Stimulated activated CD4-positive, alpha-beta T cell treated with anti-CD3 and anti-CD28 coated beads, Interleukin-12 subunit alpha, Interleukin-12 subunit beta, amount 100 ng/mL, for 48 hours (primary cell): ENCODE data around the gene MAG.
"Not testable (repeated sequence)": the region's sequence is repeated elsewhere in the genome, so short reads cannot be mapped to it uniquely, and the experiment has no call there.

Experiments
- DNase-seq, 3 donors: peaks; one replicate each; pipeline ENCODE4 v3.0.0-alpha.2; 2020; ENCODE audit warnings: low read depth in 2 of 3, low spot score in 1 of 3

MAG gene

DNA sequence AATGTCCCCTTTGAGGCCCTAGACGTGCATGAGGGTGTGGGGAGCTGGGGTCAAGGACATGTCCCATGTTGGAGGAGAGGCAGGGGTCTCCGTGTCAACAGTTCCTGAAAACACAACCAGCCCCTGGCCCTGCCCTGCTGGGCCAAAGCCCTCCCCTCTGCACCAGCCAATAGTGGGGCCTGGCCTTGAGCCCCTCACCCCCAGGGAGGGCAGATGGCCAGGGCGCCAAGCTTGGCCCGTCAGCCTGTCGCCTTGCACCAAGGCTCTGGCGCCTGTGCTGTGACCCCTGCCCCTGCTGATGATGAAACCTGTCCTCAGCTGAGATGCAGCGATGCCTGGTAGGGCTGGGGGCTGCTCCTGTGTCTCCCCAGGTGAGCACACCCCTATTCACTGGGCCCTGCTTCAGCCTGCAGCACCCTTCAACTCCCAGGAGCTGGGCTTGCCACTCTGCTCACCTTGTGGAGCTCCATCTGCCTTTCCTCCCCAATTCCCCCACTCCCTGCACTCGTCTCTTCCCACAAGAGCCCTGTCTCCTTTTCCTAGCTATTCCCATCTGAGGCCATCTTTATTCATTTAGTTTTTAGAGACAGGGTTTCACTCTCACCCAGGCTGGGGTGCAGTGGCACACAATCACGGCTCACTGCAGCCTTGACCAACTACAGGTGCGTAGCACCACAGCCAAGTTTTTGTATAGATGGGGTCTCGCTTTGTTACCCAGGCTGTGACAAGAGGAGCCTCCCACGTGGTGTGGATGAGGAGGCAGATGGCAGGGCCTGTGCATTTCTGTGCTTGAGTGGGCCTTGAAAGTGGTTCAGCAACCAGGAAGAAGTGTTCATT lies 11.8 kb upstream of the MAG start:
- DNase-seq, result no peak

DNA sequence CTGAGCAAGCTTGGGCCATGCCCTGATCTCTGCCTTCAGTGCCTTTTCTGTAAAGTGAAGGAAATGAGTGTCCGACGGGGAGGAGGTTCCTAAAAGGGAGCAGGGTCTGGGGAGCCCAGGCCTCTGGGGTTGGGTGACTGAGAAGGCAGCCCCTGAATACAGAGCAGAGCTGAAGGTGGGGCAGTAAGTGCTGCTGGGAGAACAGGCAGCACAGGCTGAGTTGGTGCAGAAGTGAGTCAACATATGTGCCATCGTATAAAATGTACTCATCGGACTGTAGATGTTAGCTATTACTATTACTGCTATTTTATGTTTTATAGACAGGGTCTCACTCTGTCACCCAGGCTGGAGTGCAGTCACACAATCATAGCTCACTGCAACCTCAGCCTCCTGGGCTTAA lies 10.7 kb upstream of the MAG start:
- no peak for DNase-seq

DNA sequence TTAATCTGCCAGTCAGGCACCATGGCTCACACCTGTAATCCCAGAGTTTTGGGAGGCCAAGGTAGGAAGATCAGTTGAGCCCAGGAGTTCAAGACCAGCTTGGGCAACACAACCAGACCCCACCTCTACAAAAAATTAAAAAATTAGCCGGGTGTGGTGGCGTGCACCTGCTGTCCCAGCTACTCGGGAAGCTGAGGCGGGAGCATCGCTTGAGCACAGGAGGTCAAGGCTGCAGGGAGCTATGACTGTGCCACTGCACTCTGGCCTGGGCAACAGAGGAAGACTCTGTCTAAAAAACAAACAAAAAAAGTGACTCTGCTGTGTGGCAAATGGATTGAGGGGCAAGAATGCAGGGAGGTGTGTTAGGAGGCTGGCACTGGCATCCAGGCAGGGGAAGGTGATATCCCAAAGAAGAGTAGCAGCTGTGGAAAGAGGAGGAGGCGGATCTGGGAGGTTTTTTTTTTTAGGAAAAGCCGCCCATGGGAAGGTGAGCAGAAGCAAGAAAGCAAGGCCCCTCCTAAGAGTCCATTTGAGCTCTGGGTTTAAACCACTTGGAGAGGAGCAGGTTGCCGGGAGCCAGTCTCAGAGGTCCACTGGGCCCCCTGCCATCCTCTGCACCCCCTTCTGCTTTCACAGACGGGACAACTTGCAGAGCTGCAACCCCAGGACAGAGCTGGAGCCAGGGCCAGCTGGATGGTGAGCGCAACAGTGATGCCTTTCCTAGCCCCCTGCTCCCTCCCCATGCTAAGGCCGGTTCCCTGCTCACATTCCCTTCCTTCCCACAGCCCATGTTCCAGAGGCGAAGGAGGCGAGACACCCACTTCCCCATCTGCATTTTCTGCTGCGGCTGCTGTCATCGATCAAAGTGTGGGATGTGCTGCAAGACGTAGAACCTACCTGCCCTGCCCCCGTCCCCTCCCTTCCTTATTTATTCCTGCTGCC lies 7.5 kb upstream of the MAG start:
- no peak for DNase-seq

DNA sequence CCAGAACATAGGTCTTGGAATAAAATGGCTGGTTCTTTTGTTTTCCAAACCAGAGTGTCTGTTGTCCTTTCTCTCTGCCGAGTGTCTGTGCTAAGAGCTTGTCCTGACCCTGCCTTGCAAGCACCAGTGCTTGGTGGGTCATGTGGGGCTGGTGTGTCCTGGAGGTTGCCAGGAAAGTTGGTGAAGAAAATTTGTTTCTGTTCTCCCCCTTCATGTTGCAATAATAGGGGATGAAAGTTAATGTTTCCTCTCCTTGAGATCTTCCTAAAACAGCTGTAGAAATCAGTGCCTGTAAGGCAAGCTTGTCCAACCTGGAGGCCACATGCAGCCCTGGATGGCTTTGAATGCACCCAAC lies 6.9 kb upstream of the MAG start:
- DNase-seq, result no peak

DNA sequence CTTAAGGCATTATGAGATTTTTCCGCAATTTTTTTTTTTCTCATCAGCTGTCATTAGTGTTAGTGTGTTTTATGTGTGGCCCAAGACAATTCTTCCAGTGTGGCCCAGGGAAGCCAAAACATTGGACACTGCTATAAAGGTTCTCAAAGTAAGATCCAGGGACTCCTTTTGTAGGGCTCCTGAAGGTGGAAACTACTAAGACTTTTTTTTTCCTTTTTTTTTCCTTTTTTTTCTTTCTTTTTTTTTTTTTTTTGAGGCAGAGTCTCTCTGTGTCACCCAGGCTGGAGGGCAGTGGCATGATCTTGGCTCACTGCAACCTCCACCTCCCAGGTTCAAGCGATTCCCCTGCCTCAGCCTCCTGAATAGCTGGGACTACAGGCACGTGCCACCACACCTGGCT lies 6.5 kb upstream of the MAG start:
- not testable (repeated sequence) for DNase-seq

DNA sequence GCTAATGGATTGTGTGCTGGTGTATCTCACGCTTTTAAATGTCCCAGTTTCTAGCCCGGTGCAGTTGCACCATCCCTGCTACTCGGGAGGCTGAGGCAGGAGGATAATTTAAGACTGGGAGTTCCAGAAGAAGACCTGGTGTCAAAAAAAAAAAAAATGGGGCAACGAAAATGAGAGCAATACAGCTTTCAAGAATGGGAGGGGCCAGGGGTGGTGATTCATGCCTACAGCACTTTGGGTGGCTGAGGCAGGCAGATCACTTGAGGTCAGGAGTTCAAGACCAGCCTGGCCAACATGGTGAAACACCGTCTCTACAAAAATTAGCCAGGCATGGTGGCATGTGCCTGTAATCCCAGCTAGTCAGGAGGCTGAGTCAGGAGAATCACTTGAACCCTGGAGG lies 5.9 kb upstream of the MAG start:
- DNase-seq, result not testable (repeated sequence)

DNA sequence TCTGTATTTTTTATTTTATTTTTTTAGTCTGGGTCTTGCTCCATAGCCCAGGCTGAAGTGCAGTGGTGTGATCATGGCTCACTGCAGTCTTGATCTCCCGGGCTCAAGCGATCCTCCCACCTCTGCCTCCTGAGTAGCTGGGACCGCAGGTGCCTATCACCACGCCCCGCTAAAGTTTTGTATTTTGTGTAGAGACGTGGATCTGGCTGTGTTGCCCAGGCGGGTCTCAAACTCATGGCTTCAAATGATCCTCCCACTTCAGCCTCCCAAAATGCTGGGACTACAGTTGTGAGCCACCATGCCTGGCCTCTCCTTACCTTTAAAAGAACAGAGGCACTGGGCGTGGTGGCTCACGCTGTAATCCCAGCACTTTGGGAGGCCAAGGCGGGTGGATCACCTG lies 4.2 kb upstream of the MAG start:
- DNase-seq, result no peak

DNA sequence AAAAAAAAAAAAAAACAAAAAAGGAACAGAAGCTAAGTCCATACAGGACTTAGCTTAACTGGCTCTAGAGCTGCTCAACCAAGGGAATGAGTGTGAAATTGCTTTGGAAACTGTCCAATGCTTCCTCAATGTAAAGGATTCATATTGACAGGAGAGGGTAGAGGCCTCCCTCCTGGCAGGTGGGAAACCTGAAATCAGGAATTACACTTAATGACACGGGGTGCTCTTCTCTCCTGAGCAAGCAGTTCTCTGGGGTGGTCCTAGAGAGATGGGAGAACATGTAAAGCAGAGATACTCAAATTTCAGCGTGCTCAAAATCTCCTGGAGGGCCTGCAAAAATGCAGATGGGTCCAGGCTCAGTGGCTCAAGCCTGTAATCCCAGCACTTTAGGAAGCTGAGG lies 3.6 kb upstream of the MAG start:
- no peak for DNase-seq

DNA sequence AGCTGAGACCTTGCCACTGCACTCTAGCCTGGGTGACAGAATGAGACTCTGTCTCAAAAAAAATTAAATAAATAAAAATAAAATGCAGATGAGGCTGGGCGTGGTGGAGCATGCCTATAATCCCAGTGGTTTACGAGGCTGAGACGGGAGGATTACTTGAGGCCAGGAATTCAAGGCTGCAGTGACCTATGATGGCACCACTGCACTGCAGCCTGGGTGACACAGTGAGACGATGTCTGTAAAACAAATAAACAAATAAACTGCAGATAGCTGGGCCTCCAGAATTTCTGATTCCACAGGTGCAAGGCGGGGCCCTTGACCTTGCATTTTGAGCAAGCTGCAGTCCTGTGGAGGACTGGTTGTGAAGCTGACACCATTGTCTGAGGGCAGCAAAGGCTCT lies 3.1 kb upstream of the MAG start:
- DNase-seq, result no peak

DNA sequence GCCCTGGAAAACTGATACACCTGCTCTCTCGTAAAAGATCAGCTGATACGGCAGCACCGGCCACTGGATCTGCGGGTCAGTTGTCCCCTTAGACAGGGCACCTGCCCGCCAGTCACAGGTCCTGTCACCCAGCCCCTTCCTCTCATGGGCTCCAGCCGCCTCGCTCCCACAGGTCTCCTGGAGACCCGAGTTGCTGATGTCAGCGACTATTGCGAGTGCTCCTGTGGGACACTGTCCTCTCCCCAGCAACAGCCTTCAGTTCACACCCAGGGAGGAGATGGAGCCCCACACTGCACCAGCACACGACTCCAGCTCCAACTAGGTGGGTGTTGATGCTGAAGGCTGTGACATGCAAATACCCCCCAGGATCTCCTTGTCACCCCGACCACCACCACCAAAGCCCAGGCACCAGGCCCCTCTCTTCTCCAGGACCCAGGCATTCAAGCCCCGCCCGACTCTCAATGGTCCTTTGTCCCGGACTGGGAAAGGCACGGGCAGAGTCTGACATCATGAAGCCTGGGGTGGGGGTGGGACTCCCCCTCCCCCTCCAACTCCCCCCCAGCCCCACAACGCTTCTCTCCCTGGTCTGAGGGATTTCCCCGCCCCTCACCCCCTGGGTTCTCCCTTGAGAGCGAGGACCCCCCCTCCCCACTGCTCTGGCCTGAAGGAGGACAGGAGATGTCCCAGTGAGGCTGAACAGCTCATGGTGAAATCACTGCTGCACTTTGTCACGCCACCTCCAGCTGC lies 1.4 kb upstream of the MAG start:
- no peak for DNase-seq

DNA sequence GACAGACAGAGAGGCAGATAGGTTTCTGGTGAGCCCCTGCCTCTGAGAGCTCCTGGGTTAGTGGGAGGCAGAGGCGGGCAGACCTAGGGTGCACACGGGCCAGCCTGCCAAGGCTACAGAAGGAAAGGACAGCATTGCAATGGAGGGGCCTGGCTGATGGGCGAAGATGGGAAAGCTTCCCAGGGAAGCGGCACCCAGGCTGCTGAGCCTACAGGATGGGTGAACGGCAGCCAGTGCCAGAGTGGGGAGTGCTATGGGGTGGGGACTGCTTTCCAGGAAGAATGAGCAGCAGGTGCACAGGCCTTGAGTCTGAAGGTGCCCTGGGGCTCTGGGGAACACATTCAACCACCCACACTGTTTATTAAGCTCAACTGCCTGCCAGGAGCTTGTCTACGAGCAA lies 702 bp upstream of the MAG start:
- no peak for DNase-seq

DNA sequence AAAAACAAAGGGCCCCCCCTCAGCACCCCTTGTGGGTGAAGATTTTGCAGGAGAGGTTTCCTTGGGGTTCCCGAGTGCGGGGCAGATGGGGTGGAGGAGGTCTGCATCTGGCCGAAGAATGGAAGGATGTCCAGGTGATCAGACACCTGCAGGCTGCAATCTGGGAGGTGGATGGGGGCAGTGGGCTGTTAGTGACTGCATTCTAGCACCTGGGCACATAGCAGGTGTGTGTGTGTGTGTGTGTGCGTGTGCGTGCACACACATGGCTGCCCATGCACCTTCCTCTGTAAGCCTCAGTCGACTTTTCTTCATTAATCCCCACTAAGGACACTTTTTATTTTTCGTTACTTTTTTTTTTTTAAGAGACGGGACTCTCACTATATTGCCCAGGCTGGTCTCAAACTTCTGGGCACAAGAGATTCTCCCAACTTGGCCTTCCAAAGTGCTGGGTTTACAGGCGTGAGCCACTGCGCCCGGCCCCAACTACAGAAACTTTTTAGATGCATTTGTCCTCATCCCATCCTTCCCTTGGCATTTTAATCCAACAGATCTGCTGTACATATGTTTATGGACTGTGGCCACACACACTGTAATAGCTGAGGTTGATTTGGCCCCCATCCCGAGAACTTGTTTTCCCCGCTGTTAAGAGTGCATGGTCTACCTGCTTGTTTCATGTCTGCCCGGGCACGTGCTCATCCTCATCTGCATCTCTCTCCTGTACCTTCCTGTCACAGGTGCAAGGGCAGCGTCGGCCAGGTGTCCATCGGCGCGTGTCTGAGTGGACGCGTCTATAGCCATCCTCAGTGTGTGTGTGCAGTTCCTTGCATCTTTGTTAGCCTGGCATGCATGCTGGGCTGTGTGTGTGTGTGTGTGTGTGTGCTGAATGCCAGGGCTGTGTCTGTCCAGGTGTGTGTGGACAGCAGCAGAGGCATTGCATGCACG lies 731 bp downstream of the MAG start:
- no peak for DNase-seq

DNA sequence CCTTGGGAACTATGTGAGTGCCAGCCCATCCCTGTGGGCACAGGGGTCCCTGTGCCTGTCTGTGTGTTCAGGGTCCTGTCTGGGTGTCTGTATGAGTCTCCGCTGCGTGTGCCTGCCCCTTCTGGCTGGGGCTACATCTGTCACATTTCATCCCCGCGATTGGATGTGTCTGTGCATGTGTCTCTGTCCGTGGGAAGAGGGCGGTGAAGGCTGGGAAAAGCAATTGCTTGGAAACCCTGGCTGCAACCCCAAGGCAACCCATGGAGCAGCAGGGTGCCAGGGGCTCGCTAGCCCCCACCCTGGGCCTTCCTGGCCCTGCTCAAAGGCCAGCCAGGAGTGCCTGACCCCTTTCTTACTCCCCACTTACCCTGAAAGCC lies 1.4 kb downstream of the MAG start:
- no peak for DNase-seq

DNA sequence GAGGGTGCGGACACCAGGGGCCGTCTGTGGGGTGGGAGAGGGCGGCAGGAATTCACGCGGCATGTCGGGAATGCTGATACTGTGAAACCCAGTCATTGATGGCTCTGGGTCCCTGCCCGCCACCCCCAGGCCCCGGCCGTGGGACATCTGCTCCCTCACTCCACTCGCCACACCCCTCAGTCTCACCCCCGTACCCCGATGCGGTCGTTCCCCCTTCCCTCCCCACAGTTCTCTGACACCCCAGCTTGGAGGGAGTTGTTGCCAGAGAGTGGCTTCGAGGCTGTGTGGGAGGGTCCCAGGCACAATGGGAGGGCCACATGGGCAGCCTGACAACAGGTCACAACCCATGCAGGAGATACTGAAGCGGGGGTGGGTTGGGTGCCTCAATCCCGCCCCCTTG lies 1.8 kb downstream of the MAG start:
- no peak for DNase-seq

DNA sequence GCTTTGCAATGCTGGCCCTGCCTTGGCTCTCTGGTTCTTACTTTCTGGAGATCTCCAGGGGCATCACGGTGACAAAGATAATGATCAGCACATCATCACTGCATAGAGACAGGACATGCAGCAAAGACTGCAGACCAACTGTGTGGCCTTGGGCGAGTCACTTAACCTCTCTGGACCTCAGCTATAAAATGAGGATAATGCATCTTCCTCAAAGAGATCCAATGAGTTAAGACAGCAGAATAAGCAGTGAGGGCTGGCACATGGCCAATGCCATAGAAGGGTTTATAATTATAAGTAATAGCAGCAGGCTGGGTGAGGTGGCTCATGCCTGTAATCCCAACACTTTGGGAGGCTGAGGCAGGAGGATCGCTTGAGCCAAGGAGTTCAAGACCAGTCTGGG lies 2.4 kb downstream of the MAG start:
- no peak for DNase-seq

DNA sequence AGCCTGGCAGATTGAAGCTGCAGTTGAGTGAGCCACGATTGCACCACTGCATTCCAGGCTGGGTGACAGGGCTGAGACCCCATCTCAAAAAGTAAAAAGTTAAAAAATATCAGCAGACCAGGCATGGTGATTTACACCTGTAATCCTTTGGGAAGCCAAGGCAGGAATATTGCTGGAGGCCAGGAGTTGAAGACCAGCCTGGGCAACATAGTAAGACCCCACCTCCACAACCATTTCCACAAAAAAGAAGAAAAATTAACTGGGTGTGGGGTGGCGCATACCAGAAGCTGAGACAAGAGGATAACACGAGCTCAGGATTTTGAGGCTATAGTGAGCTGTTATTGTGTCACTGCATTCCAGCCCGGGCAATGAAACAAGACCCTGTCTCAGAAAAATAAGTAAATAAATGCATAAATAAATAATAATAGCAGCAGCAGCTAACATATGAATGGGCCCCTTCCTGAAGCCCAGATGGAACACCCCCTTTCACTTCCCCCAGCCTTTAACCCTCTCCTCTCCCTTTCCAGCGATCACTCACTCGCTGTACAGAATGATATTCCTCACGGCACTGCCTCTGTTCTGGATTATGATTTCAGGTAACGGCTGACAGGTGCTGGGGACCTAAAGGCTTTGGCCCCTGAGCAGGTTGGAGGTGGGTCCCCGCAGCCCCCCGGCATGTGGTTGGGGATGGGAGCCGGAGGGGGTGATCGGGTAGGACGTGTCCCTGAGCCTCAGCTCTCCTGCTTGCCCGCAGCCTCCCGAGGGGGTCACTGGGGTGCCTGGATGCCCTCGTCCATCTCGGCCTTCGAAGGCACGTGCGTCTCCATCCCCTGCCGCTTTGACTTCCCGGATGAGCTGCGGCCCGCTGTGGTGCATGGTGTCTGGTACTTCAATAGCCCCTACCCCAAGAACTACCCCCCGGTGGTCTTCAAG lies 3.2 kb downstream of the MAG start:
- no peak for DNase-seq

DNA sequence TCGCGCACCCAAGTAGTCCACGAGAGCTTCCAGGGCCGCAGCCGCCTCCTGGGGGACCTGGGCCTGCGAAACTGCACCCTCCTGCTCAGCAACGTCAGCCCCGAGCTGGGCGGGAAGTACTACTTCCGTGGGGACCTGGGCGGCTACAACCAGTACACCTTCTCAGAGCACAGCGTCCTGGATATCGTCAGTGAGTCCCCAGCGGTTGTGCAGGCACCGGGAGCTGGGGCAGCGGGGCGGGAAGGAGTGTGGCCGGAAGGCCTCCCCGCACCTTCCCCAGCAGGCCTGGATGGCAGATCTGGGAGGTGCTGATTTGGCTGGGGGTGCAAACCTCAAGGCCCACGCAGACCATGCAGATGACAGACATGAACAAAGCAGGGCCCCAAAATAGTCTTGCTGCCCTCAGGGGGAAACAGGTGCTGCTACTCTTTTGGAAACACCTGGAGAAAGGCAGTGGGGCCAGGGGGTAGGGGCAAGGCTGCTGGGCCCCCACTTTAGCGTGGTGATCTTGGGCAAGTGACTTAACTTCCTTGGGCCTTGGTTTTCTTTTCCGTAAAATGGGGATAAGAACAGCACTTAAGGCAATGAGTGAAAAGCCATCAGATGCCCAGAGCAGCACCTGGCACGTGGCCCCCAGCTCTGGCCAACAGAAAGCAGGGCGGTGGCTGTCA lies 4.0 kb downstream of the MAG start:
- peak in 1 of 3 donors; percentile 30 for DNase-seq

DNA sequence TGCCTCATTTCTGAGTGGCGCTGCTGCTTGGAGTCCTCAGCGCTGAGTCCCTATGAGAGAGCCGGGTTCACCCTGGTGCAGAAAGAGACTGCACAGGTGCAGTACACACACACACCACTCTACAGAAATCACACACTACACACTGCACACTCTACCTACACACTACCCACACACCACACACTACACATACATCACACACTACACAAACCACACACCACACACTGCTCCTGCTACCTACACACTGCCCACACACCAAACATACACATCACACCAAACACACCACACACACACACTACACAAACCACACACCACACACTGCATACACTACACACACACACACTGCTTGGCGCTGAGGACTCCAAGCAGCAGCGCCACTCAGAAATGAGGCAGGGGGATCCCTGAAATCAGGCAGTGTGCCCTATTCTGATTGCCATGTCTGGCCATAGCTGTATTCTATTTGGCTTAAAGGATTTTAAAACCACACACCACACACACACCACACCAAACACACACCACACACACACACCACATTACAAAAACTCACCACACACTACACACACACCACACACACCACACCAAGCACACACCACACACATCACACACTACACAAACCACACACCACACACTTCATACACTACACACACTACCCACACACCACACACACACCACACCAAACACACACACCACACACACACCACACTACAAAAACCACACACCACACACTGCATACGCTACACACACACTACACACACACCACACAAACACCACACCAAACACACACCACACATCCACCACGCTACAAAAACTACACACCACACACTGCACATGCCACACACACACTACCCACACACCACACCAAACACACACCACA lies 4.9 kb downstream of the MAG start:
- DNase-seq, result no peak
